HL-60 (cell line): ENCODE measurements around the gene MAP3K2.

Experiments used
- DNase-seq, 2 experiments: peaks; one replicate each; pipeline ENCODE4 v3.0.0-alpha.2; 2010 to 2020; ENCODE audit warnings: low read depth in 1 of 2, low spot score in 1 of 2
- H3K27ac ChIP-seq: fragments of 250-450 bp; sonication (Bioruptor Pico); replicated peaks from 2 replicates; pipeline ENCODE4 v1.5.1; 2020; ENCODE audit warnings: mild to moderate bottlenecking, moderate library complexity
- H3K27me3 ChIP-seq: fragments of 250-450 bp; sonication (Bioruptor Pico); 2 replicates; pipeline ENCODE4 v1.5.1; 2021; ENCODE audit warnings: mild to moderate bottlenecking, moderate library complexity; ENCODE audit not compliant: insufficient read depth, poor library complexity, severe bottlenecking
- H3K4me3 ChIP-seq: replicated peaks from 2 replicates; pipeline ENCODE4 v1.5.1; 2011; ENCODE audit warnings: mild to moderate bottlenecking, control low read depth, low read length; ENCODE audit not compliant: insufficient read depth
- GABPA ChIP-seq: IDR thresholded peaks from 2 replicates; pipeline ENCODE4 v1.6.1; 2012; ENCODE audit warnings: low read depth
- POLR2AphosphoS5 ChIP-seq: IDR thresholded peaks from 2 replicates; pipeline ENCODE4 v1.6.1; 2012; ENCODE audit warnings: low read depth
- SPI1 ChIP-seq: IDR thresholded peaks from 2 replicates; pipeline ENCODE4 v1.6.1; 2012; ENCODE audit warnings: low read depth, mild to moderate bottlenecking, borderline replicate concordance
- TF ChIP-seq, protein P1 (sequence below): IDR thresholded peaks from 2 replicates; pipeline ENCODE4 v1.6.1; 2012; ENCODE audit warnings: low read depth; ENCODE audit not compliant: insufficient replicate concordance
- TF ChIP-seq, protein P2 (sequence below): IDR thresholded peaks from one replicate; pipeline ENCODE4 v1.5.1; 2011; ENCODE audit warnings: low read length, control low read depth, inconsistent platforms; ENCODE audit not compliant: insufficient read depth

MAP3K2 gene

DNA sequence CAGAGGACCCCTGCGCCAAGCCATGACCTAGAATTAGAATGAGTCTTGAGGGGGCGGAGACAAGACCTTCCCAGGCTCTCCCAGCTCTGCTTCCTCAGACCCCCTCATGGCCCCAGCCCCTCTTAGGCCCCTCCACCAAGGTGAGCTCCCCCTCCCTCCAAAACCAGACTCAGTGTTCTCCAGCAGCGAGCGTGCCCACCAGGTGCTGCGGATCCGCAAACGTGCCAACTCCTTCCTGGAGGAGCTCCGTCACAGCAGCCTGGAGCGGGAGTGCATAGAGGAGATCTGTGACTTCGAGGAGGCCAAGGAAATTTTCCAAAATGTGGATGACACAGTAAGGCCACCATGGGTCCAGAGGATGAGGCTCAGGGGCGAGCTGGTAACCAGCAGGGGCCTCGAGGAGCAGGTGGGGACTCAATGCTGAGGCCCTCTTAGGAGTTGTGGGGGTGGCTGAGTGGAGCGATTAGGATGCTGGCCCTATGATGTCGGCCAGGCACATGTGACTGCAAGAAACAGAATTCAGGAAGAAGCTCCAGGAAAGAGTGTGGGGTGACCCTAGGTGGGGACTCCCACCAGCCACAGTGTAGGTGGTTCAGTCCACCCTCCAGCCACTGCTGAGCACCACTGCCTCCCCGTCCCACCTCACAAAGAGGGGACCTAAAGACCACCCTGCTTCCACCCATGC, 33.5 kb upstream of the MAP3K2 start:
- no peak for TF ChIP-seq POLR2AphosphoS5
- TF ChIP-seq, protein P1, sequence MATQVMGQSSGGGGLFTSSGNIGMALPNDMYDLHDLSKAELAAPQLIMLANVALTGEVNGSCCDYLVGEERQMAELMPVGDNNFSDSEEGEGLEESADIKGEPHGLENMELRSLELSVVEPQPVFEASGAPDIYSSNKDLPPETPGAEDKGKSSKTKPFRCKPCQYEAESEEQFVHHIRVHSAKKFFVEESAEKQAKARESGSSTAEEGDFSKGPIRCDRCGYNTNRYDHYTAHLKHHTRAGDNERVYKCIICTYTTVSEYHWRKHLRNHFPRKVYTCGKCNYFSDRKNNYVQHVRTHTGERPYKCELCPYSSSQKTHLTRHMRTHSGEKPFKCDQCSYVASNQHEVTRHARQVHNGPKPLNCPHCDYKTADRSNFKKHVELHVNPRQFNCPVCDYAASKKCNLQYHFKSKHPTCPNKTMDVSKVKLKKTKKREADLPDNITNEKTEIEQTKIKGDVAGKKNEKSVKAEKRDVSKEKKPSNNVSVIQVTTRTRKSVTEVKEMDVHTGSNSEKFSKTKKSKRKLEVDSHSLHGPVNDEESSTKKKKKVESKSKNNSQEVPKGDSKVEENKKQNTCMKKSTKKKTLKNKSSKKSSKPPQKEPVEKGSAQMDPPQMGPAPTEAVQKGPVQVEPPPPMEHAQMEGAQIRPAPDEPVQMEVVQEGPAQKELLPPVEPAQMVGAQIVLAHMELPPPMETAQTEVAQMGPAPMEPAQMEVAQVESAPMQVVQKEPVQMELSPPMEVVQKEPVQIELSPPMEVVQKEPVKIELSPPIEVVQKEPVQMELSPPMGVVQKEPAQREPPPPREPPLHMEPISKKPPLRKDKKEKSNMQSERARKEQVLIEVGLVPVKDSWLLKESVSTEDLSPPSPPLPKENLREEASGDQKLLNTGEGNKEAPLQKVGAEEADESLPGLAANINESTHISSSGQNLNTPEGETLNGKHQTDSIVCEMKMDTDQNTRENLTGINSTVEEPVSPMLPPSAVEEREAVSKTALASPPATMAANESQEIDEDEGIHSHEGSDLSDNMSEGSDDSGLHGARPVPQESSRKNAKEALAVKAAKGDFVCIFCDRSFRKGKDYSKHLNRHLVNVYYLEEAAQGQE, result no peak
- TF ChIP-seq, protein P2, sequence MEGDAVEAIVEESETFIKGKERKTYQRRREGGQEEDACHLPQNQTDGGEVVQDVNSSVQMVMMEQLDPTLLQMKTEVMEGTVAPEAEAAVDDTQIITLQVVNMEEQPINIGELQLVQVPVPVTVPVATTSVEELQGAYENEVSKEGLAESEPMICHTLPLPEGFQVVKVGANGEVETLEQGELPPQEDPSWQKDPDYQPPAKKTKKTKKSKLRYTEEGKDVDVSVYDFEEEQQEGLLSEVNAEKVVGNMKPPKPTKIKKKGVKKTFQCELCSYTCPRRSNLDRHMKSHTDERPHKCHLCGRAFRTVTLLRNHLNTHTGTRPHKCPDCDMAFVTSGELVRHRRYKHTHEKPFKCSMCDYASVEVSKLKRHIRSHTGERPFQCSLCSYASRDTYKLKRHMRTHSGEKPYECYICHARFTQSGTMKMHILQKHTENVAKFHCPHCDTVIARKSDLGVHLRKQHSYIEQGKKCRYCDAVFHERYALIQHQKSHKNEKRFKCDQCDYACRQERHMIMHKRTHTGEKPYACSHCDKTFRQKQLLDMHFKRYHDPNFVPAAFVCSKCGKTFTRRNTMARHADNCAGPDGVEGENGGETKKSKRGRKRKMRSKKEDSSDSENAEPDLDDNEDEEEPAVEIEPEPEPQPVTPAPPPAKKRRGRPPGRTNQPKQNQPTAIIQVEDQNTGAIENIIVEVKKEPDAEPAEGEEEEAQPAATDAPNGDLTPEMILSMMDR, result no peak
- no peak for TF ChIP-seq GABPA
- TF ChIP-seq SPI1, result no peak
- no peaks in the 10 kb centered on the region for H3K27me3 ChIP-seq
- no peak for DNase-seq
- H3K27ac ChIP-seq, result no peak overlapping the region
- H3K4me3 ChIP-seq, result no peak overlapping the region

DNA sequence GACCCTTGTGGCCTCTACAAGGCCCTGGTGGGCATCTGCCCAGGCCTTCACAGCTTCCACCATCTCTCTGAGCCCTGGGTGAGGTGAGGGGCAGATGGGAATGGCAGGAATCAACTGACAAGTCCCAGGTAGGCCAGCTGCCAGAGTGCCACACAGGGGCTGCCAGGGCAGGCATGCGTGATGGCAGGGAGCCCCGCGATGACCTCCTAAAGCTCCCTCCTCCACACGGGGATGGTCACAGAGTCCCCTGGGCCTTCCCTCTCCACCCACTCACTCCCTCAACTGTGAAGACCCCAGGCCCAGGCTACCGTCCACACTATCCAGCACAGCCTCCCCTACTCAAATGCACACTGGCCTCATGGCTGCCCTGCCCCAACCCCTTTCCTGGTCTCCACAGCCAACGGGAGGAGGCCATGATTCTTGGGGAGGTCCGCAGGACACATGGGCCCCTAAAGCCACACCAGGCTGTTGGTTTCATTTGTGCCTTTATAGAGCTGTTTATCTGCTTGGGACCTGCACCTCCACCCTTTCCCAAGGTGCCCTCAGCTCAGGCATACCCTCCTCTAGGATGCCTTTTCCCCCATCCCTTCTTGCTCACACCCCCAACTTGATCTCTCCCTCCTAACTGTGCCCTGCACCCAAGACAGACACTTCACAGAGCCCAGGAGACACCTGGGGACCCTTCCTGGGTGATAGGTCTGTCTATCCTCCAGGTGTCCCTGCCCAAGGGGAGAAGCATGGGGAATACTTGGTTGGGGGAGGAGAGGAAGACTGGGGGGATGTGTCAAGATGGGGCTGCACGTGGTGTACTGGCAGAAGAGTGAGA, 32.5 kb upstream of the MAP3K2 start:
- H3K27ac ChIP-seq, result no peak overlapping the region
- no peak for TF ChIP-seq POLR2AphosphoS5
- TF ChIP-seq, protein P1, result no peak
- TF ChIP-seq, protein P2, result no peak
- TF ChIP-seq SPI1, result no peak
- TF ChIP-seq GABPA, result no peak
- DNase-seq, result no peak

DNA sequence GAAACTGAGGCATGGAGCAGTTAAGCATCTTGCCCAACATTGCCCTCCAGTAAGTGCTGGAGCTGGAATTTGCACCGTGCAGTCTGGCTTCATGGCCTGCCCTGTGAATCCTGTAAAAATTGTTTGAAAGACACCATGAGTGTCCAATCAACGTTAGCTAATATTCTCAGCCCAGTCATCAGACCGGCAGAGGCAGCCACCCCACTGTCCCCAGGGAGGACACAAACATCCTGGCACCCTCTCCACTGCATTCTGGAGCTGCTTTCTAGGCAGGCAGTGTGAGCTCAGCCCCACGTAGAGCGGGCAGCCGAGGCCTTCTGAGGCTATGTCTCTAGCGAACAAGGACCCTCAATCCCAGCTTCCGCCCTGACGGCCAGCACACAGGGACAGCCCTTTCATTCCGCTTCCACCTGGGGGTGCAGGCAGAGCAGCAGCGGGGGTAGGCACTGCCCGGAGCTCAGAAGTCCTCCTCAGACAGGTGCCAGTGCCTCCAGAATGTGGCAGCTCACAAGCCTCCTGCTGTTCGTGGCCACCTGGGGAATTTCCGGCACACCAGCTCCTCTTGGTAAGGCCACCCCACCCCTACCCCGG, 31.8 kb upstream of the MAP3K2 start:
- TF ChIP-seq, protein P1, result no peak
- TF ChIP-seq SPI1 (no peak), POLR2AphosphoS5 (no peak), GABPA (no peak)
- TF ChIP-seq, protein P2, result no peak
- H3K27me3 ChIP-seq, result no peaks in the 10 kb centered on the region
- no peak for DNase-seq
- no peak overlapping the region for H3K27ac ChIP-seq
- no peak overlapping the region for H3K4me3 ChIP-seq

More for the DNA sequence above, 32.5 kb upstream of the MAP3K2 start:
- Histone ChIP-seq H3K27me3 (no peaks in the 10 kb centered on the region), H3K4me3 (no peak overlapping the region)
